H9 (cell line): ENCODE results near the gene BLOC1S5. TPM values are rescaled to one million over a fixed set of nuclear protein-coding genes. Genes with fewer than 3 reads are reported as not detected.

Source experiments
- DNase-seq: peaks from one replicate; pipeline ENCODE4 v3.0.0-alpha.2; 2017
- H2AFZ ChIP-seq: one replicate; pipeline ENCODE4 v1.6.1; 2013; ENCODE audit warnings: mild to moderate bottlenecking, low read length, control low read depth, moderate library complexity
- H2AK5ac ChIP-seq: 2 replicates; pipeline ENCODE4 v1.6.1; 2013; ENCODE audit warnings: low read length, control low read depth, mixed read lengths; ENCODE audit not compliant: insufficient read length
- H2BK120ac ChIP-seq: one replicate; pipeline ENCODE4 v1.6.1; 2013; ENCODE audit warnings: low read depth, mild to moderate bottlenecking, low read length, control low read depth, inconsistent platforms; ENCODE audit not compliant: poor library complexity, severe bottlenecking
- H2BK12ac ChIP-seq: 2 replicates; pipeline ENCODE4 v1.6.1; 2013; ENCODE audit warnings: low read length, control low read depth, mixed read lengths, low read depth; ENCODE audit not compliant: insufficient read length
- H2BK15ac ChIP-seq: 2 replicates; pipeline ENCODE4 v1.6.1; 2013; ENCODE audit warnings: low read depth, low read length, control low read depth
- H2BK20ac ChIP-seq: one replicate; pipeline ENCODE4 v1.6.1; 2013; ENCODE audit warnings: low read depth, mild to moderate bottlenecking, low read length, control low read depth, inconsistent platforms; ENCODE audit not compliant: poor library complexity, severe bottlenecking
- H2BK5ac ChIP-seq: 2 replicates; pipeline ENCODE4 v1.6.1; 2013; ENCODE audit warnings: low read length, control low read depth, mixed read lengths; ENCODE audit not compliant: insufficient read length
- H3K14ac ChIP-seq: 2 replicates; pipeline ENCODE4 v1.6.1; 2013; ENCODE audit warnings: low read length, control low read depth; ENCODE audit not compliant: insufficient read depth
- H3K18ac ChIP-seq: 2 replicates; pipeline ENCODE4 v1.6.1; 2013; ENCODE audit warnings: low read depth, mild to moderate bottlenecking, mixed read lengths, low read length, control low read depth; ENCODE audit not compliant: insufficient read length
- H3K23ac ChIP-seq: 2 replicates; pipeline ENCODE4 v1.6.1; 2013; ENCODE audit warnings: low read length, control low read depth, mixed read lengths, low read depth; ENCODE audit not compliant: insufficient read length
- H3K23me2 ChIP-seq: 2 replicates; pipeline ENCODE4 v1.6.1; 2013; ENCODE audit warnings: low read depth, mild to moderate bottlenecking, mixed read lengths, low read length, control low read depth; ENCODE audit not compliant: insufficient read length, poor library complexity, severe bottlenecking
- H3K27ac ChIP-seq: 2 replicates; pipeline ENCODE4 v1.5.1; 2013; ENCODE audit warnings: low read length, control low read depth, mixed read lengths, low read depth; ENCODE audit not compliant: insufficient read length
- H3K27me3 ChIP-seq: 2 replicates; pipeline ENCODE4 v1.6.1; 2013; ENCODE audit warnings: low read length, control low read depth, inconsistent platforms; ENCODE audit not compliant: insufficient read depth
- H3K4ac ChIP-seq: 2 replicates; pipeline ENCODE4 v1.6.1; 2013; ENCODE audit warnings: low read depth, mild to moderate bottlenecking, control low read depth, inconsistent platforms, low read length, moderate library complexity
- H3K4me1 ChIP-seq: 2 replicates; pipeline ENCODE4 v1.6.1; 2013; ENCODE audit warnings: low read length, control low read depth, inconsistent platforms; ENCODE audit not compliant: insufficient read depth
- H3K4me2 ChIP-seq: 2 replicates; pipeline ENCODE4 v1.6.1; 2013; ENCODE audit warnings: low read length, control low read depth, mixed read lengths; ENCODE audit not compliant: insufficient read length, insufficient read depth
- H3K56ac ChIP-seq: 2 replicates; pipeline ENCODE4 v1.6.1; 2013; ENCODE audit warnings: low read depth, mild to moderate bottlenecking, mixed read lengths, low read length, control low read depth; ENCODE audit not compliant: insufficient read length
- H3K79me1 ChIP-seq: 2 replicates; pipeline ENCODE4 v1.6.1; 2013; ENCODE audit warnings: low read depth, mild to moderate bottlenecking, moderate library complexity, low read length, control low read depth, inconsistent platforms; ENCODE audit not compliant: insufficient read depth, poor library complexity, severe bottlenecking
- H3K79me2 ChIP-seq: 2 replicates; pipeline ENCODE4 v1.6.1; 2013; ENCODE audit warnings: low read length, control low read depth, inconsistent platforms; ENCODE audit not compliant: insufficient read depth
- H3K9ac ChIP-seq: 2 replicates; pipeline ENCODE4 v1.6.1; 2013; ENCODE audit warnings: low read length, control low read depth, mixed read lengths; ENCODE audit not compliant: insufficient read length; ENCODE audit errors: extremely low read depth
- H3K9me3 ChIP-seq: one replicate; pipeline ENCODE4 v1.6.1; 2013; ENCODE audit warnings: low read depth, low read length, inconsistent platforms; ENCODE audit not compliant: control insufficient read depth
- H3T11ph ChIP-seq: one replicate; pipeline ENCODE4 v1.6.1; 2013; ENCODE audit warnings: mild to moderate bottlenecking, low read length, control low read depth, inconsistent platforms
- H4K20me1 ChIP-seq: one replicate; pipeline ENCODE4 v1.6.1; 2013; ENCODE audit not compliant: control insufficient read depth, insufficient read length, insufficient read depth
- H4K5ac ChIP-seq: 2 replicates; pipeline ENCODE4 v1.6.1; 2013; ENCODE audit warnings: low read depth, mild to moderate bottlenecking, mixed read lengths, low read length, control low read depth; ENCODE audit not compliant: insufficient read length
- H4K8ac ChIP-seq: replicated peaks from 2 replicates; pipeline ENCODE4 v1.6.1; 2013; ENCODE audit warnings: low read length, control low read depth, mixed read lengths, low read depth; ENCODE audit not compliant: insufficient read length
- H4K91ac ChIP-seq: 2 replicates; pipeline ENCODE4 v1.6.1; 2013; ENCODE audit warnings: low read depth, mild to moderate bottlenecking, moderate library complexity, mixed read lengths, low read length, control low read depth; ENCODE audit not compliant: insufficient read length
- H3K27ac Mint-ChIP-seq, 3 experiments: 2 replicates in 2 of 3; 3 replicates in 1 of 3; pipeline ENCODE4 v1.8.0; 2020 to 2021; ENCODE audit warnings: mixed read lengths in 3 of 3, mild to moderate bottlenecking in 1 of 3, moderate library complexity in 1 of 3
- H3K27me3 Mint-ChIP-seq: 2 replicates; pipeline ENCODE4 v1.8.0; 2021; ENCODE audit warnings: low read depth, mild to moderate bottlenecking, moderate library complexity, mixed read lengths
- H3K36me3 Mint-ChIP-seq, 3 experiments: 2 replicates in 2 of 3; 3 replicates in 1 of 3; pipeline ENCODE4 v1.8.0; 2020 to 2021; ENCODE audit warnings: low read depth in 3 of 3, mixed read lengths in 3 of 3; ENCODE audit not compliant: insufficient read depth in 1 of 3
- H3K4me1 Mint-ChIP-seq, 2 experiments: 2 replicates each; pipeline ENCODE4 v1.8.0; 2020; ENCODE audit warnings: mixed read lengths in 2 of 2
- H3K4me3 Mint-ChIP-seq, 2 experiments: 2 replicates in 1 of 2; 3 replicates in 1 of 2; pipeline ENCODE4 v1.8.0; 2020 to 2021; ENCODE audit warnings: mild to moderate bottlenecking in 2 of 2, mixed read lengths in 2 of 2, moderate library complexity in 1 of 2
- H3K9me3 Mint-ChIP-seq, 2 experiments: 2 replicates in 1 of 2; 3 replicates in 1 of 2; pipeline ENCODE4 v1.8.0; 2020; ENCODE audit warnings: mild to moderate bottlenecking in 2 of 2, mixed read lengths in 2 of 2, moderate library complexity in 1 of 2
- CTCF ChIP-seq: fragments of 200-600 bp; sonication (generic); conservative IDR thresholded peaks from 3 replicates; pipeline ENCODE4 v1.8.0; 2021; ENCODE audit warnings: antibody characterized with exemption, mild to moderate bottlenecking
- WGBS: extraction: QIAGEN DNeasy Blood & Tissue Kit; methylation state at CpG from one replicate; pipeline ENCODE4 v1.1.7; 2013; ENCODE audit warnings: missing lambda C conversion rate, low lambda C conversion rate, mixed read lengths; ENCODE audit not compliant: insufficient read length; ENCODE audit errors: extremely low coverage; 5-methylcytosine and 5-hydroxymethylcytosine counted together
- total RNA-seq: library from RNA; stranded (reverse); gene quantifications from 2 replicates; pipeline ENCODE4 v1.2.1, GENCODE V29; 2021

Gene BLOC1S5
- total RNA-seq, 1 experiment from 2014 or later, result 15.6 TPM

- Histone ChIP-seq H2BK20ac (no peak overlapping the region), H3K9ac (no peak overlapping the region), H3K23me2 (no peaks in the 10 kb centered on the region), H3K4me2 (no peak overlapping the region), H3K14ac (no peak overlapping the region), H3K56ac (no peak overlapping the region), H2BK15ac (no peak overlapping the region), H4K8ac (no peak overlapping the region), H2AK5ac (no peak overlapping the region), H2BK12ac (no peak overlapping the region), H2BK5ac (no peak overlapping the region), H3K27me3 (no peaks in the 10 kb centered on the region), H3K27ac (no peak overlapping the region), H3K23ac (no peak overlapping the region), H2AFZ (no peak overlapping the region), H3K4me1 (no peaks in the 10 kb centered on the region), H3K18ac (no peak overlapping the region), H4K5ac (no peak overlapping the region), H3K79me2 (no peaks in the 10 kb centered on the region), H3T11ph (no peak overlapping the region), H4K91ac (no peak overlapping the region), H3K9me3 (no peaks in the 10 kb centered on the region), H4K20me1 (no peaks in the 10 kb centered on the region), H2BK120ac (no peak overlapping the region), H3K4ac (no peak overlapping the region), H3K79me1 (no peaks in the 10 kb centered on the region)
- peaks cover 0 to 6% of the 10 kb centered on the region in 2 experiments; a peak in 1 of 5 replicates for H3K9me3 Mint-ChIP-seq
- no peak overlapping the region for H3K4me3 Mint-ChIP-seq
- WGBS, result no CpG with 5 or more reads among the region's 3 CpGs
- TF ChIP-seq CTCF, result no peak
- no peak overlapping the region for H3K27ac Mint-ChIP-seq
- DNase-seq, result no peak
- H3K36me3 Mint-ChIP-seq, result peaks cover 16 to 24% (median 23%) of the 10 kb centered on the region in 3 experiments
- no peaks in the 10 kb centered on the region for H3K4me1 Mint-ChIP-seq
- H3K27me3 Mint-ChIP-seq, result peaks cover 4% of the 10 kb centered on the region; the same call in 1 of the 2 replicates
Measured at GRCh38 chr6:8075704-8076103, 11.5 kb upstream of the BLOC1S5 start.
